Heart left ventricle (tissue), 13 donors: ENCODE data around the gene GRIP2.

Source experiments
- POLR2A ChIP-seq, 2 donors: fragments of 450-650 bp; IDR thresholded peaks; one replicate each; pipeline ENCODE4 v1.6.1; 2017; ENCODE audit warnings: antibody characterized with exemption in 2 of 2, mild to moderate bottlenecking in 2 of 2, moderate library complexity in 2 of 2
- TF ChIP-seq, protein P1 (sequence below), 12 donors: fragments of 200-600 bp; sonication (generic) in 4 of 12; IDR thresholded peaks; one replicate each; pipeline versions ENCODE4 v1.5.0 to v1.8.0; 2018 to 2022; ENCODE audit warnings: antibody characterized with exemption in 12 of 12, mild to moderate bottlenecking in 5 of 12
- donor health status: ischemic (EF 13 %, LVEDD 7.1; RV severe dilation, severe dysfunction).
- donor health status: DM: no; HTN: yes; CAD: no.
- donor health status: DM: no; HTN: no; CAD: no.
- donor health status: ischemic (EF 25% LVEDD 6.9; RV normal size, moderate dysfunction).
- donor health status: ischemic (EF 25% LVEDD 5.7; RV mildly dilated, moderate dysfunction).
- donor health status: ischemic (EF 35%, LVEDD 5.7; RV mildly dilated, moderate dysfunction).
- donor health status: nonischemic (EF 11% LVEDD 7.7; RV severe dilation, severe dysfunction).
- donor health status: DM: yes; HTN: yes; CAD: no.
- donor health status: PGD.
- donor health status: ischemic (EF 29% LVEDD 5.4; RV normal size, mild dysfunction).
- donor health status: nonischemic (EF 23%, LVEDD 6.1; RV moderate dilation, normal function).

- TF ChIP-seq, protein P1, sequence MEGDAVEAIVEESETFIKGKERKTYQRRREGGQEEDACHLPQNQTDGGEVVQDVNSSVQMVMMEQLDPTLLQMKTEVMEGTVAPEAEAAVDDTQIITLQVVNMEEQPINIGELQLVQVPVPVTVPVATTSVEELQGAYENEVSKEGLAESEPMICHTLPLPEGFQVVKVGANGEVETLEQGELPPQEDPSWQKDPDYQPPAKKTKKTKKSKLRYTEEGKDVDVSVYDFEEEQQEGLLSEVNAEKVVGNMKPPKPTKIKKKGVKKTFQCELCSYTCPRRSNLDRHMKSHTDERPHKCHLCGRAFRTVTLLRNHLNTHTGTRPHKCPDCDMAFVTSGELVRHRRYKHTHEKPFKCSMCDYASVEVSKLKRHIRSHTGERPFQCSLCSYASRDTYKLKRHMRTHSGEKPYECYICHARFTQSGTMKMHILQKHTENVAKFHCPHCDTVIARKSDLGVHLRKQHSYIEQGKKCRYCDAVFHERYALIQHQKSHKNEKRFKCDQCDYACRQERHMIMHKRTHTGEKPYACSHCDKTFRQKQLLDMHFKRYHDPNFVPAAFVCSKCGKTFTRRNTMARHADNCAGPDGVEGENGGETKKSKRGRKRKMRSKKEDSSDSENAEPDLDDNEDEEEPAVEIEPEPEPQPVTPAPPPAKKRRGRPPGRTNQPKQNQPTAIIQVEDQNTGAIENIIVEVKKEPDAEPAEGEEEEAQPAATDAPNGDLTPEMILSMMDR (IDR thresholded peaks at IDR 0.05), result no peak
- TF ChIP-seq POLR2A (IDR thresholded peaks at IDR 0.05), result no peak
Observed at GRCh38 chr3:14503706-14504065, 36.5 kb downstream of the GRIP2 start.
